Activated CD8-positive, alpha-beta memory T cell treated with anti-CD3 and anti-CD28 coated beads for 48 hours (primary cell): ENCODE data around the gene KCNAB1.
"Not testable (repeated sequence)": the region's sequence is repeated elsewhere in the genome, so short reads cannot be mapped to it uniquely, and the experiment has no call there.

ENCODE experiments used
- DNase-seq, 3 experiments: peaks; one replicate each; pipeline ENCODE4 v3.0.0-alpha.2; 2020; ENCODE audit warnings: low read depth in 2 of 3, low spot score in 2 of 3

KCNAB1 gene

GRCh38 chr3:156216852-156217251 lies 96.5 kb downstream of the KCNAB1 start:
- DNase-seq, result no peak

GRCh38 chr3:156217674-156218352 lies 97.4 kb downstream of the KCNAB1 start:
- DNase-seq, result no peak

- DNase-seq, result no peak
These were observed 98.0 kb downstream of the KCNAB1 start for GRCh38 chr3:156218353-156218744.

GRCh38 chr3:156222381-156222780 lies 102.0 kb downstream of the KCNAB1 start:
- not testable (repeated sequence) for DNase-seq

GRCh38 chr3:156224046-156224445 lies 103.7 kb downstream of the KCNAB1 start:
- DNase-seq, result not testable (repeated sequence)

GRCh38 chr3:156226676-156227420 lies 106.5 kb downstream of the KCNAB1 start:
- no peak for DNase-seq

GRCh38 chr3:156227704-156228103 lies 107.3 kb downstream of the KCNAB1 start:
- no peak for DNase-seq

- no peak for DNase-seq
These were observed 110.0 kb downstream of the KCNAB1 start for GRCh38 chr3:156230278-156230900.

GRCh38 chr3:156231221-156231620 lies 110.8 kb downstream of the KCNAB1 start:
- not testable (repeated sequence) for DNase-seq

- no peak for DNase-seq
These were observed 113.5 kb downstream of the KCNAB1 start for GRCh38 chr3:156233876-156234275.

GRCh38 chr3:156236556-156237260 lies 116.3 kb downstream of the KCNAB1 start:
- DNase-seq, result no peak

- no peak for DNase-seq
These were observed 120.3 kb downstream of the KCNAB1 start for GRCh38 chr3:156240642-156241041.

GRCh38 chr3:156246961-156247725 lies 126.8 kb downstream of the KCNAB1 start:
- DNase-seq, result no peak

- no peak for DNase-seq
These were observed 130.2 kb downstream of the KCNAB1 start for GRCh38 chr3:156250550-156250949.

GRCh38 chr3:156251424-156251823 lies 131.0 kb downstream of the KCNAB1 start:
- DNase-seq, result no peak

GRCh38 chr3:156252656-156253055 lies 132.3 kb downstream of the KCNAB1 start:
- DNase-seq, result no peak

- DNase-seq, result no peak
These were observed 132.8 kb downstream of the KCNAB1 start for GRCh38 chr3:156253150-156253549.

GRCh38 chr3:156256256-156256655 lies 135.9 kb downstream of the KCNAB1 start:
- DNase-seq, result no peak

GRCh38 chr3:156256945-156257344 lies 136.6 kb downstream of the KCNAB1 start:
- DNase-seq, result no peak

- no peak for DNase-seq
These were observed 137.9 kb downstream of the KCNAB1 start for GRCh38 chr3:156258301-156258700.

GRCh38 chr3:156259896-156260295 lies 139.5 kb downstream of the KCNAB1 start:
- no peak for DNase-seq
